Memory B cell (primary cell): Measurements from ENCODE around the gene MAK.
"Not testable (repeated sequence)": the region's sequence is repeated elsewhere in the genome, so short reads cannot be mapped to it uniquely, and the experiment has no call there.

ENCODE experiments used
- ATAC-seq: fragments of 150-1000 bp; cut with Tn5 transposase; 2 replicates; pipeline ENCODE4 v1.10.0; 2021; ENCODE audit warnings: low read depth, mild to moderate bottlenecking, moderate library complexity
- DNase-seq, 2 donors: peaks; one replicate each; pipeline ENCODE4 v3.0.0; 2022; ENCODE audit warnings: low spot score in 2 of 2
- H3K27ac Mint-ChIP-seq: one replicate; pipeline ENCODE4 v1.8.0; 2022; ENCODE audit warnings: mild to moderate bottlenecking, moderate library complexity, mixed read lengths
- H3K27me3 Mint-ChIP-seq: one replicate; pipeline ENCODE4 v1.8.0; 2022; ENCODE audit warnings: mixed read lengths
- H3K36me3 Mint-ChIP-seq: one replicate; pipeline ENCODE4 v1.8.0; 2022; ENCODE audit warnings: mild to moderate bottlenecking, mixed read lengths
- H3K4me1 Mint-ChIP-seq: one replicate; pipeline ENCODE4 v1.8.0; 2022; ENCODE audit warnings: mixed read lengths
- H3K4me3 Mint-ChIP-seq: one replicate; pipeline ENCODE4 v1.8.0; 2022; ENCODE audit warnings: mild to moderate bottlenecking, moderate library complexity, mixed read lengths
- H3K9me3 Mint-ChIP-seq: one replicate; pipeline ENCODE4 v1.8.0; 2022; ENCODE audit warnings: mixed read lengths

The MAK gene

GRCh38 chr6:10720960-10721849, 117.1 kb downstream of the MAK start:
- not testable (repeated sequence) for DNase-seq, H3K9me3 Mint-ChIP-seq, H3K27me3 Mint-ChIP-seq, H3K36me3 Mint-ChIP-seq, ATAC-seq
- peak overlapping the region; percentile 60 for H3K27ac Mint-ChIP-seq
- H3K4me3 Mint-ChIP-seq, result peak overlapping the region; percentile 95
- H3K4me1 Mint-ChIP-seq, result peaks cover 19% of the 10 kb centered on the region

DNA sequence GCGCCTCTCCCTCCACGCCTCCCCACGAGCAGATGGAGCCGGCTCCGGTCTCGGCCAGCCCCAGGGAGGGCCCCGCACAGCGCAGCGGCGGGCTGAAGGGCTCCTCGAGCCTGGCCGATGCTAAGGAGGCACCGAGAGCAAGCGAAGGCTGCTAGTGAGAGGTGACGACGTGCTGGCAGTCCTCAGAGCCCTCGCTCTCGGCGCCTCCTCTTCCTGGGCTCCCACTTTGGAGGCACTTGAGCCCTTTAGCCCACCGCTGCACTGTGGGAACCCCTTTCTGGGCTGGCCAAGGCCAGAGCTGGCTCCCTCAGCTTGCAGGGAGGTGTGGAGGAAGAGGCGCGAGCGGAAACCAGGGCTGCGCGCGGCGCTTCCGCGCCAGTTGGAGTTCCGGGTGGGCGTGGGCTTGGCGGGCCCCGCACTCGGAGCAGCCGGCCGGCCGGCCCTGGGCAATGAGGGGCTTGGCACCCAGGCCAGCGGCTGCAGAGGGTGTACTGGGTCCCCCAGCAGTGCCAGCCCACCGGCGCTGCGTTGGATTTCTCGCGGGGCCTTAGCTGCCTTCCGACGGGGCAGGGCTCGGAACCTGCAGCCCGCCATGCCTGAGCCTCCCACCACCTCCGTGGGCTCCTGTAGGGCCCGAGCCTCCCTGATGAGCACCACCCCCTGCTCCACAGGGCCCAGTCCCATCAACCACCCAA, 117.9 kb downstream of the MAK start:
- Mint-ChIP-seq H3K27me3 (no peaks in the 10 kb centered on the region), H3K4me3 (peak overlapping the region; percentile 95), H3K27ac (peak overlapping the region; percentile 60), H3K36me3 (peaks cover 4% of the 10 kb centered on the region), H3K4me1 (peaks cover 16% of the 10 kb centered on the region), H3K9me3 (peaks cover 2% of the 10 kb centered on the region)
- DNase-seq (peak; percentile 40 to 47), ATAC-seq (peak; percentile 49)

DNA sequence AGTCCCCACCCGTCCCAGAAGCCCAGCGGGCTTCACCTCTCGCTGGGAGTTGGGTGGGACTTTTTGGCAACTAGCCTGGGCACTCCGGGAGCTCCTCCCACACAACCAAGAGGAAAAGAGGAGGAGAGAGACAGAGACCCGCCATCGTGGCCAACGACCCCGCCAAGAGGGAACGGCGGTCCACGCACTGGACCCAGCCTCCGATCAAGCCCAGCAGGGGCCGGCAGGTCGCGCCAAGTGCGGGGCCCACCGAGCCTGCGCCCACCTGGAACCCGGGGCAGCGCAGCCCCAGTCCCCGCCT, 118.4 kb downstream of the MAK start:
- Mint-ChIP-seq H3K27me3 (no peaks in the 10 kb centered on the region), H3K9me3 (peaks cover 2% of the 10 kb centered on the region), H3K27ac (peak overlapping the region; percentile 35), H3K36me3 (peaks cover 2% of the 10 kb centered on the region), H3K4me1 (peaks cover 14% of the 10 kb centered on the region), H3K4me3 (peak overlapping the region; percentile 95)
- ATAC-seq, result no peak
- no peak for DNase-seq

DNA sequence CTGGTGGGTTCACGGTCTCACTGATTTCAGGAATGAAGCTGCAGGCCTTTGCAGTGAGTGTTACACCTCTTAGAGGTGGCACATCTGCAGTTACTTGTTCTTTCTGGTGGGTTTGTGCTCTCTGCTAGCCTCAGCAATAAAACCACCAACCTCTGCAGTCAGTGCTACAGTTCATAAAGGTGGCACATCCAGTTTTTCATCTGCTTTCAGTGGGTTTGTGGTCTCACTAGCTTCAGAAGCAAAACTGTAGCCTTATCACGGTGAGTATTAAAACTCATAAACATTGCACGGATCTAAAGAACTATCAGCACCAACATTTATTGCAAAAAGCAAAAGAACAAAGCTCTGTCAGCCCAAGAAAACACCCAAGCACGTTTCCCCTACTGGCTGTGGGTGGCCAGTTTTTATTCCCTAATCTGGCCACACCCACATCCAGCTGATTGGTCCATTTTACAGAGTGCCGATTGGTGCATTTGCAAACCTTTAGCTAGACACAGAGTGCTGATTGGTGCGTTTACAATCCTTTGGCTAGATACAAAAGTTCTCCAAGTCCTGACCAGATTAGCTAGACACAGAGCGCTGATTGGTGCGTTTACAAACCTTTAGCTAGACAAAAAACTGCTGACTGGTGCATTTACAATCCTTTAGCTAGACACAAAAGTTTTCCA, 118.9 kb downstream of the MAK start:
- Mint-ChIP-seq H3K36me3 (peaks cover 2% of the 10 kb centered on the region), H3K27ac (peak overlapping the region; percentile 35), H3K4me3 (peak overlapping the region; percentile 79), H3K27me3 (no peaks in the 10 kb centered on the region), H3K4me1 (peaks cover 14% of the 10 kb centered on the region), H3K9me3 (peaks cover 2% of the 10 kb centered on the region)
- peak; percentile 37 for ATAC-seq
- peak; percentile 15 to 20 for DNase-seq

GRCh38 chr6:10713962-10714361, 124.4 kb downstream of the MAK start:
- no peak overlapping the region for H3K4me3 Mint-ChIP-seq
- H3K4me1 Mint-ChIP-seq, result no peaks in the 10 kb centered on the region
- ATAC-seq (no peak), DNase-seq (no peak)
- H3K36me3 Mint-ChIP-seq, result peaks cover 2% of the 10 kb centered on the region
- H3K9me3 Mint-ChIP-seq, result peaks cover 2% of the 10 kb centered on the region
- no peaks in the 10 kb centered on the region for H3K27me3 Mint-ChIP-seq
- no peak overlapping the region for H3K27ac Mint-ChIP-seq
